ENCODE results near the gene PTGES2.

The PTGES2 gene

DNA sequence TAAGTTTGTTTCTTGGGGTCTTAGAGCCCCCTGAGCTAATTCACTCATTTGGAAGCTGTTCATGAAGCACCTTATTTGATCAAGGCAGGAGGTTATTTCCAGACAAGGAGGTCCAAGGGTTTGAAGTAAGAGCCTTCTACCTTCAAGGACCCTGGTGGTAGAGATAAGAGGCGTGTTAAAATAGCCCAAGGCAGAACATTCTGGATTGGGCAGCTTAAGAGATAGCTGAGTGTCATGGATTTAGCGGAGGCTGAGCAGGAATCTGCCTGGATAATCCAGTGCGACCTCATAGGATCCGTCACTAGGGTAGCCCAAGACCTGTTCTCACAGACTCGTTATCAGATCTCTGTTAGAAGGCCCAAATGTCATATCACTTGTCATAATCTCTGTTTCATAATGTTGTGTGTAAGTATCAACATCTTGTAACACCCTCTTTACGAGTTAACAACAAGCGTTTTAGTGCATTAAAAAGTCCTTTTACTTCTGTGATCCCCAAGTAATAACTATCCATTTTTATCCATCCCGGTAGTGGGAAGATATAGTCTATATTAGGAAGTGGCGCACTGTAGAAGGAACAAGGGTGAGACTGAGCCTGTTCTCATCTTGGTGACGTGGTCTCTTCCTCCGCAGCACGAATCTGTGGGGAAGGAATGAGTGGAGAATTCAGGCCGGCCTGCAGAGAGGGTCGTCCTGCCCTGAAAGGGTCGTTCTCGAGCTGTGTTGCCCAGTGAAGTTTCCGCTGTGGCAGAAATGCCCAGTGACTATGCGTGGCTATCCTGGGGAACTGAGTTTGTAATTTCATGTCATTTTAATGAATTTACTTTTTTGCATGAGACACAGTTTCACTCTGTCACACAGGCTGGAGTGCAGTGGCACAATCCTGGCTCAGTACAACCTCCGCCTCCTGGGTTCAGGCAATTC is 30.7 kb downstream of the PTGES2 start:
- in situ Hi-C loops (cut with MboI; ENCODE audit: low pct_unique_long_range_greater_than_20kb, low sequenced_read_pairs, unreplicated experiment) = no loop called here

GRCh38 chr9:128094950-128095544 is 32.5 kb downstream of the PTGES2 start:
- in situ Hi-C loops (cut with MboI; ENCODE audit: low pct_unique_long_range_greater_than_20kb, low sequenced_read_pairs, unreplicated experiment) = no loop called here
- no peak for TF ChIP-seq CTCF (IDR thresholded peaks at IDR 0.05; ENCODE audit: extremely low read depth, insufficient read depth, missing control alignments)
- no peak for DNase-seq (ENCODE audit: low spot score)

More for the DNA sequence above, 30.7 kb downstream of the PTGES2 start:
- no peak for DNase-seq (ENCODE audit: low spot score)
- no peak for TF ChIP-seq CTCF (IDR thresholded peaks at IDR 0.05; ENCODE audit: extremely low read depth, insufficient read depth, missing control alignments)

- TF ChIP-seq CTCF (IDR thresholded peaks at IDR 0.05; ENCODE audit: extremely low read depth, insufficient read depth, missing control alignments) = no peak
- in situ Hi-C loops (cut with MboI; ENCODE audit: low pct_unique_long_range_greater_than_20kb, low sequenced_read_pairs, unreplicated experiment) = no loop called here
- peak; percentile 88 for DNase-seq (ENCODE audit: low spot score)
Observed at GRCh38 chr9:128094166-128094949, 33.2 kb downstream of the PTGES2 start.

DNA sequence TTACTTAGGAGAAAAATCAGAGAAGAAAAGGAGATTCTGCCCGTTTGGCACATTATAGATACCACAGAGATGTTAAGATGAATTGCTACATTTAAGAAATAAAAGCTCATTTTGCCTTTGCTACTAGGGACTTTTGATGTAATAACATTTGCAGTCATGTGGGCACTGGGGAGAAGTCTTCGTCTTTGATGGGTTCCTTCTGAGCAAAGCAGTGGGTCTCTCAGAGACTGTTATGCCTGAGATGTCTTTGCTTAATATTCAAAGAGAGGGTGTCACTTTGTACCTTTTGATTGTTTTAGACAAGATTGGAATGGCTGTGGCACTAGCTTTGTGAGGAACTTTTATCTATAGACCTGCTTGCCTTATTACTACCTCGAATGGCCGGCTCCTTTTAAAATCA is 34.5 kb downstream of the PTGES2 start:
- DNase-seq (ENCODE audit: low spot score) = no peak
- in situ Hi-C loops (cut with MboI; ENCODE audit: low pct_unique_long_range_greater_than_20kb, low sequenced_read_pairs, unreplicated experiment) = no loop called here
- no peak for TF ChIP-seq CTCF (IDR thresholded peaks at IDR 0.05; ENCODE audit: extremely low read depth, insufficient read depth, missing control alignments)

GRCh38 chr9:128092199-128092977 is 35.1 kb downstream of the PTGES2 start:
- in situ Hi-C loops (cut with MboI; ENCODE audit: low pct_unique_long_range_greater_than_20kb, low sequenced_read_pairs, unreplicated experiment) = no loop called here
- DNase-seq (ENCODE audit: low spot score) = no peak
- TF ChIP-seq CTCF (IDR thresholded peaks at IDR 0.05; ENCODE audit: extremely low read depth, insufficient read depth, missing control alignments) = no peak

DNA sequence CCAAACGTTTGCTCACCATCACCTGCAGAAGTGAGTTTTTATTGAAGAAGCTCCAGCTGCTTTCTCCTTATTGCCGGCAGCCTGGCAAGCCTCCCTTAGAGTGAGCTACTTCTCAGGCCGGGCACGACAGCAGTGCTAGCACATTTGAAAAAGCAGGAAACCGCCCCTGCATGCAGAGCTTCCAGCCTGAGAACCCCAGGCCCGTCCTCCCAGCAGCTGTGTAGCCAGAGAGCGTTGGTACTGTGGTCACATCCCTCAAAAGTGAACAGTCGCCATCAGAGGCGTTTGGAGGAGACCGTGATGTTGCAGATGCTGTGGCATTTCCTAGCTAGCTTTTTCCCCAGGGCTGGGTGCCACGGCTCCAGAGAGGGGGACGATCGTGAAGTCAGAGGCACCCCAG is 36.0 kb downstream of the PTGES2 start:
- no peak for DNase-seq (ENCODE audit: low spot score)
- no peak for TF ChIP-seq CTCF (IDR thresholded peaks at IDR 0.05; ENCODE audit: extremely low read depth, insufficient read depth, missing control alignments)
- in situ Hi-C loops (cut with MboI; ENCODE audit: low pct_unique_long_range_greater_than_20kb, low sequenced_read_pairs, unreplicated experiment) = no loop called here

Data from GM13977 (cell line).